Tibial artery (tissue), 4 donors: ENCODE results near the gene SLC39A9.

ENCODE experiments used
- DNase-seq, 2 donors: peaks; one replicate each; pipeline ENCODE4 v3.0.0-alpha.2; 2019
- H3K27ac ChIP-seq, 2 donors: fragments of 200-600 bp; sonication (generic) in 1 of 2; 1 replicate in 1 of 2; 2 replicates in 1 of 2; pipeline ENCODE4 v1.5.1; 2018 to 2019; ENCODE audit warnings: mild to moderate bottlenecking in 1 of 2
- H3K27me3 ChIP-seq, 2 donors: fragments of 200-600 bp; sonication (generic) in 1 of 2; one replicate each; pipeline versions ENCODE4 v1.5.1 to v1.6.0; 2016 to 2019
- H3K36me3 ChIP-seq, 3 donors: fragments of 200-600 bp; sonication (generic) in 2 of 3; one replicate each; pipeline ENCODE4 v1.5.1; 2016 to 2019; ENCODE audit warnings: mild to moderate bottlenecking in 2 of 3
- H3K4me1 ChIP-seq, 4 donors: fragments of 200-600 bp; sonication (generic) in 2 of 4; 1 replicate in 3 of 4; 2 replicates in 1 of 4; pipeline ENCODE4 v1.5.1; 2016 to 2019
- H3K4me3 ChIP-seq, 2 donors: fragments of 200-600 bp; sonication (generic) in 1 of 2; 1 replicate in 1 of 2; 2 replicates in 1 of 2; pipeline ENCODE4 v1.5.1; 2018 to 2019; ENCODE audit warnings: mild to moderate bottlenecking in 2 of 2
- H3K9me3 ChIP-seq, 3 donors: fragments of 200-600 bp; sonication (generic) in 1 of 3; one replicate each; pipeline ENCODE4 v1.5.1; 2016 to 2019
- CTCF ChIP-seq, 2 experiments: fragments of 200-600 bp in 1 of 2; fragments of 450-650 bp in 1 of 2; IDR thresholded peaks; one replicate each; pipeline ENCODE4 v1.5.1; 2017 to 2019; ENCODE audit warnings: antibody characterized with exemption in 2 of 2, mild to moderate bottlenecking in 1 of 2, moderate library complexity in 1 of 2
- intact Hi-C: fragments of 100-400 bp; cut with DNase I; formaldehyde crosslinking; loops from one replicate; pipeline ENCODE4 v1.15.0; 2023; ENCODE audit warnings: low total_unique reads

SLC39A9 gene

GRCh38 chr14:69357544-69358200, 40.8 kb upstream of the SLC39A9 start:
- H3K36me3 ChIP-seq: no peaks in the 10 kb centered on the region
- no peak for DNase-seq
- no peak overlapping the region for H3K27ac ChIP-seq
- no peaks in the 10 kb centered on the region for H3K27me3 ChIP-seq
- no peak for TF ChIP-seq CTCF (IDR thresholded peaks at IDR 0.05)
- no peaks in the 10 kb centered on the region for H3K9me3 ChIP-seq
- peaks cover 0 to 36% (median 20%) of the 10 kb centered on the region in 4 donors for H3K4me1 ChIP-seq
- no peak overlapping the region for H3K4me3 ChIP-seq
- intact Hi-C loops: loop anchor here (5.0 kb wide), 1 partner anchor 95 kb away; the partner anchor contains the start of gene GALNT16

GRCh38 chr14:69358233-69358963, 40.1 kb upstream of the SLC39A9 start:
- Histone ChIP-seq H3K36me3 (no peaks in the 10 kb centered on the region), H3K27ac (no peak overlapping the region), H3K4me1 (peaks cover 0 to 36% (median 20%) of the 10 kb centered on the region in 4 donors), H3K27me3 (no peaks in the 10 kb centered on the region), H3K4me3 (no peak overlapping the region), H3K9me3 (no peaks in the 10 kb centered on the region)
- intact Hi-C loops: loop anchor here (5.0 kb wide), 1 partner anchor 96 kb away; the partner anchor contains the start of gene GALNT16
- no peak for DNase-seq
- TF ChIP-seq CTCF (IDR thresholded peaks at IDR 0.05): no peak

GRCh38 chr14:69358966-69359365, 39.5 kb upstream of the SLC39A9 start:
- intact Hi-C loops: loop anchor here (5.0 kb wide), 1 partner anchor 97 kb away; the partner anchor contains the start of gene GALNT16
- Histone ChIP-seq H3K27ac (no peak overlapping the region), H3K4me3 (no peak overlapping the region), H3K36me3 (no peaks in the 10 kb centered on the region), H3K9me3 (no peaks in the 10 kb centered on the region), H3K27me3 (peaks cover 0 to 3% of the 10 kb centered on the region in 2 donors), H3K4me1 (peaks cover 0 to 36% (median 20%) of the 10 kb centered on the region in 4 donors)
- no peak for TF ChIP-seq CTCF (IDR thresholded peaks at IDR 0.05)
- no peak for DNase-seq

GRCh38 chr14:69360438-69361108, 37.9 kb upstream of the SLC39A9 start:
- Histone ChIP-seq H3K4me1 (peaks cover 0 to 23% (median 10%) of the 10 kb centered on the region in 4 donors), H3K36me3 (no peaks in the 10 kb centered on the region), H3K27me3 (peaks cover 0 to 3% of the 10 kb centered on the region in 2 donors), H3K9me3 (no peaks in the 10 kb centered on the region), H3K4me3 (no peak overlapping the region), H3K27ac (no peak overlapping the region)
- no peak for TF ChIP-seq CTCF (IDR thresholded peaks at IDR 0.05)
- intact Hi-C loops: loop anchor here (5.0 kb wide), 1 partner anchor 118 kb away; no protein-coding TSS in a partner anchor
- no peak for DNase-seq

GRCh38 chr14:69363055-69363454, 35.4 kb upstream of the SLC39A9 start:
- DNase-seq: peak in 1 of 2 donors; percentile 41
- Histone ChIP-seq H3K9me3 (no peaks in the 10 kb centered on the region), H3K4me1 (peaks cover 0 to 2% (median 0%) of the 10 kb centered on the region in 4 donors), H3K27me3 (peaks cover 0 to 7% of the 10 kb centered on the region in 2 donors), H3K4me3 (no peak overlapping the region), H3K27ac (no peak overlapping the region), H3K36me3 (no peaks in the 10 kb centered on the region)
- TF ChIP-seq CTCF (IDR thresholded peaks at IDR 0.05): peak; percentile 61
- intact Hi-C loops: loop anchor here (5.0 kb wide), 1 partner anchor 121 kb away; no protein-coding TSS in a partner anchor
